Measurements from ENCODE around the gene PODXL2.
"Not testable (repeated sequence)": the region's sequence is repeated elsewhere in the genome, so short reads cannot be mapped to it uniquely, and the experiment has no call there.

Gene PODXL2

GRCh38 chr3:127690823-127691452 is 62.0 kb downstream of the PODXL2 start:
- FAIRE-seq = no peak

GRCh38 chr3:127691489-127691888 is 62.5 kb downstream of the PODXL2 start:
- no peak for FAIRE-seq

DNA sequence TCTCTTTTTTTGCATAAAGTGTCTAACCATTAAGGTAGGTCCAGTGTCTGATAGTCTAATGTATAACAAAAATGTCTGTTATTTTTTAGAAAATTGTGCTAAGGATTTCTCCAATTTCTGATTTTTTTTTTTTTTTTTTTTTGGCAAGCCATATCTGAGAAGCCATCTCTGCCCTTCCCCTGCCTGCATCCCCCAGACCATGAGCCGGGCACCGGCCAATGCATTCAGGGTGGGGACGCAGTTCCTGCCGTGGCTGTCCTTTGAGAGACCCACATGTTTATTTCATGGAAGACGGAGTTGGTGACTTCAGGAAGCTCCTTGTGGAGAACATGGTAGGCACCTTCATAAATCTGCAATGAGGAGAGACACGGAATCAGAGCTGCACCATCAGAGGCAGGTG is 63.0 kb downstream of the PODXL2 start:
- FAIRE-seq = no peak

GRCh38 chr3:127692501-127693335 is 63.7 kb downstream of the PODXL2 start:
- no peak for FAIRE-seq

DNA sequence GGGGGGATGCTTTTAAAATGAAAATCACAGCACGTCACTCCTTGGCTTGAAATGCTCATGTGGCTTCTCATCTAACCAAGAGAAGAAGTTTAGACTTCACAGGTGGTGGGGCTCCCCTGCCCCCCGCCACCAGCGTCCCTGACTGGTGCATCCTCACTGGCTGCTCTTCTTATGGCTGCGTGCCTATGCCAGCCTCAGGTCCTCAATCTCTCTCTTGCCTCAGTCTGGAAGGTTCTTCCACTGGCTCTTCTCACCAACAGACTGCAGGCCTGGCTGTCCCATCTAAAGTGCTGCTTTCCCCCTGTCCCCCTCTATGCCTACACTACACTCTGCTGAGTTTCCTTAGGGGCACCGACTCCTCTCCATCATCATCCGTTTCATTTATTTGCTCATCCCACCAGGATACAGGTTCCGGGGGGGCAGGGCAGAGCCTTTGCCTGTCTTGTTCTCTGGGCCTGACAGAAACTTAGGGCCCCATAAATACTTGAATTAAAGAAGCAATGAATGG is 64.4 kb downstream of the PODXL2 start:
- FAIRE-seq = no peak

DNA sequence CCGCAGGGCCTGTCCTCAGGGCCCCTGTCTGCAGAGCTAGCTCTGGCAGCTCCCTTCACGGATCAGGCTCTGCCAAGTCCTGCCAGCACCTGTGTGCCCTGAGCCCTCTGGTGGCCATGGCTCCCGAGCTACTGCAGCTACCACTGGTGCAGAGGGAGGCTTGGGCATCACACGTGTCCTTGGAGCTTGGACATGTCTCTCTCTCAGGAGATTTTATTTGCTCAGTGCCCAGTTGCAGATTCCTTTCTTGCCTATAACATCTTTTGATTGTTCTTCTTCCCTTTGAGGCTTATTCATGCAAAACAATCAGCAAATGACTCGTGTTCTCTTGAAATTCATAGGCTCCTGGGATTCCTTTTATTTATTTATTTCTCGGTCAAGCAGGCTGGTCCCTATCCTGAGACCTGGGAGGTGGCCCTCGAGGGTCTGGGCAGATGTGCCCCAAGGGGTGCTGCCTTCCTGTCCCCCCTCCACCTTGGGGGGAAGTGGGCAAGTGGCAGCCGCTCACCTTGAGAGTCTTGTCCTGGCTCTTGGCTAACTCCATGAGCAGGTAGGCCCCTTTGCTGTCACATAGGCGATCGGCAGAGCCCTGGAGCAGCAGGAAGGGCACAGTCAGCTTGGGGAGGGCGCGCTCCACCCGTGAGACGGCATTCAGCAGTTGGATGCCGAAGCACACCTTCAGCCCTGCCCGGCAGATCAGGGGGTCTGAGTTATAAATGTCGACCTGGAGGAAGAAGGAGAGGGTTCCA is 65.7 kb downstream of the PODXL2 start:
- FAIRE-seq = no peak

DNA sequence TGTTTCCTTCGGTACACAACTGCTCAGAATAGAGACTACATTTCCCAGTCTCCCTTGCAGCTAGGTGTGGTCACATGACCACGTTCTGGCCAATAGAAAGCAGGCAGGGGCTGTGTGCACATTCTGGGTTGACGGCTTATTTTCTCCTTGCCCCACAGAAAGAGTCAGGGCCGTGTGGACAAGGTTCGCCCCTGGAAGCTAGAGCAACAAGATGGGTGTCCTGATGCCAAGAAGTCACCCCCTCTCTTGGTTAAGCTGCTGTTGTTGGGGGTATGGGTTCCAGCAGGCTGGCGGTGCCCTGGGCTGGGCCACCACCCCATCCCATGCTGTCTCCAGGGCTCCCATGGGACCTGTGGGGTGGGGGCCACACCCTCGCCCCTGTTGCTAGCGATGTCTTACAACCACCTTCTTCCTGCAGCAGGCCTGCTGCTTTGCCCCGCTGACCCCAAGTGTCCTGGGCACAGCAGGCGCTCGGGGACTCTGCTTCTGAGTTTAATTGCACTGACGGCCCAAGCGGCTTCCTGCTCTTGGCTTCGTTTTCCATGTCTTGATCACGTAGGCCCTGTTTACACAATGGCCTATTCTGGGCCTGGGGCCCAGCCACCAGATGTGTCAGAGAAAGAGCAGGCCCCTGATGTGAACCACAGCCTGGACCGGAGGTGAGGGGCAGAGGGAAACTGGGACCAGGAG is 68.7 kb downstream of the PODXL2 start:
- no peak for FAIRE-seq

DNA sequence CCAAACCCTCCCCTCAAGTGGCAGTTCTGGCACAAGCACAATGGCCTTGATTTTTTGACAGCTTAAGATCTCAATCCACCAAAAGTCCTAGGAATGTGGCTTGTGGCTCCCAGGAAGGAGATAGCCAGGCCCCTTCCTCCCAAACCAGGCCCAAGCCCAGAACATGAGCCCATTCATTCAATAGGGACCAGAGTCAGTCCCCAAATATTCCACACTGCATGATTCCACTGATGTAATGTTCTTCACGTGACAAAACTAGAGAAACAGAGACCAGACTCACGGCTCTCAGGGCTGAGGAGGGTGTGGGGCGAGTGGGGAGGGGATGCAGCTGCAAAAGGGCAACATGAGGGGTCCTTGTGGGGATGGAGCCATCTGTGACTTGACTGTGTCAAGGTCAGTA is 69.3 kb downstream of the PODXL2 start:
- FAIRE-seq = no peak

DNA sequence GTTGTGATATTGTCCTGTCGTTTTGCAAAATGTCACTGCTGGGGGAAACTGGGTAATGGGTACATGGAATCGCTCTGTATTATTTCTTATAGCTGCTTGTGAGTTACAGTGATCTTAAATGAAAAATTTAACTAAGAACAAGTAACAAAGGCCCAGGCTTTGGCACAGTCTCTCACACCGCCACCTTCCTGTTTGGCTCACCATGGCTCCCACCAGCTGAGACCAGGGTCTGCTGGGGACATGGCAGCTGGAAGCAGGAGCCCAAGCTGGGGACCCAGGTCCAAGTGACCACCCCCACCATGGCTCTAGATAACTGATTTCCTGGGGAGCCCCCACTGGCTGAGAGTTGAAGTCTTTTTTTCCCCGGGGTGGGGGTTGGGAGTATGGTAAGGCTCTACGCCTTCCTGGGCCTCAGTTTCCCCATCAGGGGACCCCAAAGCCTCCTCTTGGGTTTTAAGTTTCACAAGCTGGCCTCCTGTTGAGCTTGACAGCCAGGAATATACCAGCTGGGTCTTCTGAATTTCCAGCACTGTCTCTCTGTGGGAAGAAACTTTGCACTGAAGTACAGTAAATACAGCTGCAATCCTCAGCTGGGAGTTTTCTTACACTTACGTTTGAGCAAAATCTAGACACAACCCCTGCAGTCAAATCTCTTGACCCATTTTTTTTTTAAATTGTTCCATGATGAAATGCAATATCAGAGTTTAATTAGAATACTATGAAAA is 69.9 kb downstream of the PODXL2 start:
- no peak for FAIRE-seq

GRCh38 chr3:127699416-127700300 is 70.7 kb downstream of the PODXL2 start:
- FAIRE-seq = no peak

DNA sequence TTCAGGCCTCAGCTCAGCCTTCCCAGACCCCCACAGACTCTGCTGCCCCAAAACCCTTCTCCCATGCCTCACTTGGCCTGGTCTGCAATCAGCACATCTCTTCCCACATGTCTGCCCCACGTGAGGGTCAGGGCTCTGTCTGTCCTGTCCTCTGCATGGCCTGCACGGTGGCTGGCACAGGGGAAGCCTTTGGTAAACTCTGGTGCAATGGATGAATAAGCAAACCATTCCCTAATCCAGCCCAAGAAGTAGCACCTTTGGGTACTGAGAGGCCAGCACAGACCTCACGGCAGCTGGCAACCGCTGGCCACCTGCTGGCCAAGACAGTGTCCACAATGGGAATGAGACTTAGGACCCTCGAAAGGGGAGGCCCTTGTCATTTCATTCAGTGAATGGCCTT is 71.4 kb downstream of the PODXL2 start:
- FAIRE-seq = no peak

- no peak for FAIRE-seq
These were observed 72.4 kb downstream of the PODXL2 start for GRCh38 chr3:127701280-127701911.

DNA sequence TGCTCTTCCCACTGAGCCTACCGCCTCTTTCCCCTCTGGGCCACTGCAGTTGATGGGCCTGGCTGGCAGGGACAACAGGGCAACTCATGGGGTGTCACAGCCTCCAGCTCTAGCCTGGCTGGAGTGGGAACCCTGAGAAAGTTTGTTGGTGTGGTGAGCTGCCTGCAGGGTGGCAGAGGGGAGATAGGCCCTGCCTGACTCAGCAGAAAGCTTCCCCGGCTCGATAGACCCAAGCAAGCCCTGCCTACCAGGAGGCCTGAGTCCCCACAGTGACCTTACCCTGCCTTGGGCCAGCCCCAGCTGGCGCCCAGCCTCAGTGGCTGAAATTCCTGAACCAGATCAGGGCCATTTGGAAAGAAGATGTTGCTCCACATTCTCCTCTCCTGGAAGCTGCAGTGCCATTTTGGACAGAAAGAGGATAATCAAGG is 73.2 kb downstream of the PODXL2 start:
- FAIRE-seq = no peak

GRCh38 chr3:127704840-127705239 is 75.9 kb downstream of the PODXL2 start:
- not testable (repeated sequence) for FAIRE-seq

DNA sequence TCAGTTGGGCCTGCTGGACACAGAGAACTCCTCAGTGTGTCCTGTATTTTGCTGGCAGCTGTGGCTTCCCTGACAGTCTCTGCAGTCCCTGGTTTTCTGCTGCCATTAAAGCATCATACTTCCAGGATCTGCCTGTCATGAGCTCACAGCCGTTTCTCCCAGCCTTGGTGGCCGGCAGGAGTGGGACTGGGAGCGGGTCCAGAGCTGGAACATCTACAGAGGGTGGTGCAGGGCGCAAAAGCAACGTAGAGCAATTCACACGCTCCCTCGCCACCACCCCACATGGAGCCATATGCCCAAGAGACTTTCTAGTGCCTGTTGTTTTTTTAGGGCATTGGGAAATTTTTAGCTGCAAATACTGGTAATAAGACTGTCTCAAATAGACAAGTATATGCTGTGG is 77.3 kb downstream of the PODXL2 start:
- FAIRE-seq = no peak

GRCh38 chr3:127706785-127707351 is 77.9 kb downstream of the PODXL2 start:
- no peak for FAIRE-seq

- FAIRE-seq = no peak
These were observed 78.9 kb downstream of the PODXL2 start for GRCh38 chr3:127707851-127708411.

DNA sequence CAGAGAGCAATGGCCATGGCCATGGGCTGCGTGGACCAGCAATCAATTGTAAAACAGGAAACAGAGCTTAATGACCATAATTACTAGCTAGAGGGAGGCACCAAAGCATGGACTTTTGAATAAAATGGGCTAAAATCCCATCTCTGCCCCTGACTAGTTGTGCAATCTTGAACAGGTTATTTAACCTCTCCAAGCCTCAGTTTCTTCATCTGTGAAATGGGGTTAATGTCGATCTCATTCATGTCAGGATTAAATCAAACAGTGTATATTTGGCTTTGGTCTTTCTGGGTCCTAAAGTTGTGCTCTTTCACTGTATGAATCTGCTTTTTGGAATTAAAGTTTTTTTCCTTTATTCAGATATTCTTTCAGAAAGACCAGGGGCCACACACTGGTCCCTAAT is 79.9 kb downstream of the PODXL2 start:
- FAIRE-seq = no peak

DNA sequence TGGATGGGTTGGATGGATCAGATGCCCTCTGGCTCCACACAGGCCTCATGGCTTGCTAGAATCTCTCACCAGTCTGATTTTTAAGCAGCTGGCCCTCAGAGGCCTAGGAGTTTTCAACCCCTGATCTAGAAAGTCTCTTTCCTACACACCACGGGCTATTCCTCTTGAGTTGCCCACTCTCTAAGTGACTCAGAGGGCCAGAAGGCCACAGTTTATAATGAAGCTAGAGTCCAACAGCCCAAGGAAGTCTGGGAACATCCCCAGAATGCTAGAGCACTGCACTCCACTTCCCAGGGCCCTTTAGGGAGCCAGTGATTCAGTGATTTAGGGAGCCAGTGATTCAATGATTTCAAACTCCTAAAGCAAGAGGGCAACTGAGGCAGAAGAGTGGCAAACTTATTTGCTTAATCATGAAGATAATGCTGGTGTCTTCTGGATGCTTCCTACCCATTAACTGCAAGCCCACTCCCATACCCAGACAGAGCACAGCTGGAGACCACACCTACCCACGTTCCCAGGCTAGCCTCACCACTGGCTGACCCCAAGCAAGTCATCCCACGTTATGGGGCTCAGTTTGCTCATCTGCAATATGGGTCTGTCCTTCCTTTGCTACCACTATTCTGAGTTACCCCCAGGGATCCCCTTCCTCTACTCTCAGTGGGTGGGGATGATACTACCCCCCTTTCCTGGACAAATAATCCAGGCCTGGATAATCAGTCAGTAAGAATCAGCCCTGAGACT is 80.5 kb downstream of the PODXL2 start:
- FAIRE-seq = no peak

Measured in colon (tissue), 2 donors.